Uterus (tissue), 2 donors: ENCODE results near the gene GYS1.

ENCODE experiments used
- CTCF ChIP-seq, 4 experiments: fragments of 200-600 bp in 2 of 4; fragments of 450-650 bp in 2 of 4; sonication (generic) in 2 of 4; IDR thresholded peaks; one replicate each; pipeline ENCODE4 v1.5.1; 2016 to 2019; ENCODE audit warnings: antibody characterized with exemption in 4 of 4, mild to moderate bottlenecking in 2 of 4, moderate library complexity in 1 of 4
- POLR2A ChIP-seq, 2 donors: fragments of 450-650 bp; IDR thresholded peaks; one replicate each; pipeline ENCODE4 v1.6.1; 2016; ENCODE audit warnings: antibody characterized with exemption in 2 of 2, mild to moderate bottlenecking in 1 of 2, moderate library complexity in 1 of 2

- no peak for TF ChIP-seq CTCF (IDR thresholded peaks at IDR 0.05)
- no peak for TF ChIP-seq POLR2A (IDR thresholded peaks at IDR 0.05)
Measured at GRCh38 chr19:49009828-49010227, 16.7 kb upstream of the GYS1 start.
